WTC11 (cell line): ENCODE measurements around the gene INPP5A. TPM values are rescaled to one million over a fixed set of nuclear protein-coding genes. Genes with fewer than 3 reads are reported as not detected.

ENCODE experiments used
- ATAC-seq: fragments of 200-7000 bp; cut with Tn5 transposase; 2 replicates; pipeline ENCODE4 v1.10.0; 2021; ENCODE audit warnings: mild to moderate bottlenecking, moderate library complexity
- CTCF ChIA-PET: fragments of 300-600 bp; sonication (Branson Sonifier 250); formaldehyde crosslinking; loops from one replicate; lab custom pipeline; 2021; ENCODE audit warnings: antibody characterized with exemption; lab: Charles Lee
- POLR2A ChIA-PET: fragments of 350-600 bp; sonication (Branson Sonifier 250); formaldehyde crosslinking; loops from one replicate; lab custom pipeline; 2021; ENCODE audit warnings: antibody characterized with exemption; lab: Charles Lee
- DNase-seq: peaks from one replicate; pipeline ENCODE4 v3.0.0; 2021; ENCODE audit warnings: low spot score
- H3K27ac Mint-ChIP-seq: 2 replicates; pipeline ENCODE4 v1.8.0; 2021; ENCODE audit warnings: mixed read lengths
- H3K27me3 Mint-ChIP-seq: 2 replicates; pipeline ENCODE4 v1.8.0; 2021; ENCODE audit warnings: low read depth, mild to moderate bottlenecking, moderate library complexity, mixed read lengths
- H3K36me3 Mint-ChIP-seq: 2 replicates; pipeline ENCODE4 v1.8.0; 2021; ENCODE audit warnings: mixed read lengths
- H3K4me1 Mint-ChIP-seq: 2 replicates; pipeline ENCODE4 v1.8.0; 2022; ENCODE audit warnings: mixed read lengths
- H3K4me3 Mint-ChIP-seq: 2 replicates; pipeline ENCODE4 v1.8.0; 2021; ENCODE audit warnings: mild to moderate bottlenecking, moderate library complexity, mixed read lengths
- H3K9me3 Mint-ChIP-seq: 2 replicates; pipeline ENCODE4 v1.8.0; 2021; ENCODE audit warnings: mixed read lengths
- ATF6 ChIP-seq: sonication (generic); formaldehyde crosslinking; IDR thresholded peaks from 2 replicates; pipeline ENCODE4 v1.8.1; 2023; ENCODE audit warnings: mild to moderate bottlenecking, missing genetic modification reagents
- CBFB ChIP-seq: sonication (generic); formaldehyde crosslinking; IDR thresholded peaks from 2 replicates; pipeline ENCODE4 v1.8.1; 2022; ENCODE audit warnings: mild to moderate bottlenecking, low read depth, missing genetic modification reagents
- EMX1 ChIP-seq: fragments of 250-450 bp; sonication (Bioruptor Pico); IDR thresholded peaks from 2 replicates; pipeline ENCODE4 v1.8.0; 2021; ENCODE audit warnings: mild to moderate bottlenecking
- ESRRA ChIP-seq: sonication (generic); formaldehyde crosslinking; IDR thresholded peaks from 2 replicates; pipeline ENCODE4 v1.8.1; 2022; ENCODE audit warnings: mild to moderate bottlenecking, missing genetic modification reagents, borderline replicate concordance
- IRF2 ChIP-seq: sonication (generic); formaldehyde crosslinking; IDR thresholded peaks from 2 replicates; pipeline ENCODE4 v1.8.0; 2022; ENCODE audit warnings: low read depth, missing genetic modification reagents, borderline replicate concordance
- KAT7 ChIP-seq: sonication (generic); formaldehyde crosslinking; IDR thresholded peaks from 2 replicates; pipeline ENCODE4 v1.8.1; 2023; ENCODE audit warnings: missing genetic modification reagents, mild to moderate bottlenecking, borderline replicate concordance
- MAX ChIP-seq: sonication (generic); formaldehyde crosslinking; IDR thresholded peaks from 2 replicates; pipeline ENCODE4 v1.8.0; 2022; ENCODE audit warnings: mild to moderate bottlenecking, missing genetic modification reagents
- NFATC4 ChIP-seq: fragments of 250-450 bp; sonication (Bioruptor Pico); IDR thresholded peaks from 2 replicates; pipeline ENCODE4 v1.9.0; 2021; ENCODE audit warnings: mild to moderate bottlenecking
- NFYB ChIP-seq: sonication (generic); formaldehyde crosslinking; conservative IDR thresholded peaks from 2 replicates; pipeline ENCODE4 v1.8.0; 2022; ENCODE audit warnings: low read depth, missing genetic modification reagents
- PRDM15 ChIP-seq: sonication (generic); formaldehyde crosslinking; IDR thresholded peaks from 2 replicates; pipeline ENCODE4 v1.8.0; 2022; ENCODE audit warnings: missing genetic modification reagents
- SMAD3 ChIP-seq: sonication (generic); formaldehyde crosslinking; IDR thresholded peaks from 2 replicates; pipeline ENCODE4 v1.8.0; 2022; ENCODE audit warnings: missing genetic modification reagents, mild to moderate bottlenecking, borderline replicate concordance
- STAT6 ChIP-seq: sonication (generic); formaldehyde crosslinking; conservative IDR thresholded peaks from 2 replicates; pipeline ENCODE4 v1.8.1; 2023; ENCODE audit warnings: mild to moderate bottlenecking, low read depth, missing genetic modification reagents, moderate library complexity
- TP53 ChIP-seq: sonication (generic); formaldehyde crosslinking; IDR thresholded peaks from 2 replicates; pipeline ENCODE4 v1.8.1; 2023; ENCODE audit warnings: mild to moderate bottlenecking, missing genetic modification reagents
- USF1 ChIP-seq: sonication (generic); formaldehyde crosslinking; IDR thresholded peaks from 2 replicates; pipeline ENCODE4 v1.8.0; 2022; ENCODE audit warnings: mild to moderate bottlenecking, missing genetic modification reagents
- ZNF281 ChIP-seq: sonication (generic); formaldehyde crosslinking; IDR thresholded peaks from 2 replicates; pipeline ENCODE4 v1.8.0; 2023; ENCODE audit warnings: mild to moderate bottlenecking, missing genetic modification reagents
- total RNA-seq: library from RNA; stranded (reverse); gene quantifications from 3 replicates; pipeline ENCODE4 v1.2.3, GENCODE V29; 2021

INPP5A gene
- total RNA-seq, 1 experiment from 2014 or later: 22.1 TPM

GRCh38 chr10:132542819-132543218 lies 5.2 kb downstream of the INPP5A start:
- H3K4me1 Mint-ChIP-seq: peaks cover 41% of the 10 kb centered on the region
- no peaks in the 10 kb centered on the region for H3K9me3 Mint-ChIP-seq
- ATAC-seq (no peak), DNase-seq (no peak)
- H3K27ac Mint-ChIP-seq: no peak overlapping the region
- H3K4me3 Mint-ChIP-seq: no peak overlapping the region
- TF ChIP-seq PRDM15: no peak
- TF ChIP-seq MAX (CRISPR knock-in tag): no peak
- no peak for TF ChIP-seq STAT6 (CRISPR knock-in tag)
- no peak for TF ChIP-seq ATF6 (CRISPR knock-in tag)
- TF ChIP-seq CBFB (CRISPR knock-in tag): no peak
- TF ChIP-seq ZNF281: no peak
- TF ChIP-seq IRF2: no peak
- no peak for TF ChIP-seq ESRRA (CRISPR knock-in tag)
- no peak for TF ChIP-seq EMX1 (CRISPR knock-in tag)
- TF ChIP-seq NFATC4 (CRISPR knock-in tag): no peak
- no peak for TF ChIP-seq TP53 (CRISPR knock-in tag)
- no peak for TF ChIP-seq KAT7 (CRISPR knock-in tag)
- H3K36me3 Mint-ChIP-seq: no peaks in the 10 kb centered on the region
- H3K27me3 Mint-ChIP-seq: peaks cover 10% of the 10 kb centered on the region
- CTCF ChIA-PET: interaction anchor here (0.8 kb wide), 1 partner anchor 84 kb away, joined by 3 read pairs; no protein-coding TSS in a partner anchor
- POLR2A ChIA-PET: no interaction called here

GRCh38 chr10:132543916-132544743 lies 6.5 kb downstream of the INPP5A start:
- Mint-ChIP-seq H3K4me3 (no peak overlapping the region), H3K9me3 (no peaks in the 10 kb centered on the region), H3K27ac (no peak overlapping the region), H3K4me1 (peaks cover 32% of the 10 kb centered on the region), H3K27me3 (no peaks in the 10 kb centered on the region), H3K36me3 (no peaks in the 10 kb centered on the region)
- DNase-seq (peak; percentile 3), ATAC-seq (no peak)
- no peak for TF ChIP-seq SMAD3
- TF ChIP-seq MAX (CRISPR knock-in tag): no peak
- no peak for TF ChIP-seq USF1
- TF ChIP-seq NFYB (CRISPR knock-in tag): no peak
- ChIA-PET CTCF (no interaction called here), POLR2A (no interaction called here)
